Kidney tubule cell (primary cell): Measurements from ENCODE around the gene SLC4A2.

Experiments
- DNase-seq: peaks from one replicate; pipeline ENCODE4 v3.0.0-alpha.2; 2018; ENCODE audit warnings: low spot score

Gene SLC4A2

DNA sequence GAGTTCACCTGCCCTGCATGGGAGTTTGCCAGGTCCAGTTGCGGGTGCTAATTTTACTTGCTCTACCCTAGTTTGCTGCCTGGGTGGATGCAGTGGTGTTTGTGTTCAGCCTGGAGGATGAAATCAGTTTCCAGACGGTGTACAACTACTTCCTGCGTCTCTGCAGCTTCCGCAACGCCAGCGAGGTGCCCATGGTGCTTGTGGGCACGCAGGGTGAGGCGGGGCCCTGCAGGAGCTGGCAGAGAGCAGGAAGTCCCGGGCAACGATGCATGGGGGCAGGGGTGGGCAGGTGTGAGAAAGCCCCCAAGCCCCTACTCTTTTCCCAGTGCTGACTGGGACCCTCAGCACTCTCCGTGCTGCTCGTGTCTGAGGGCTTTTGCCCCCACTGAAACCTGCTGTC is 58.2 kb downstream of the SLC4A2 start:
- DNase-seq: no peak

DNA sequence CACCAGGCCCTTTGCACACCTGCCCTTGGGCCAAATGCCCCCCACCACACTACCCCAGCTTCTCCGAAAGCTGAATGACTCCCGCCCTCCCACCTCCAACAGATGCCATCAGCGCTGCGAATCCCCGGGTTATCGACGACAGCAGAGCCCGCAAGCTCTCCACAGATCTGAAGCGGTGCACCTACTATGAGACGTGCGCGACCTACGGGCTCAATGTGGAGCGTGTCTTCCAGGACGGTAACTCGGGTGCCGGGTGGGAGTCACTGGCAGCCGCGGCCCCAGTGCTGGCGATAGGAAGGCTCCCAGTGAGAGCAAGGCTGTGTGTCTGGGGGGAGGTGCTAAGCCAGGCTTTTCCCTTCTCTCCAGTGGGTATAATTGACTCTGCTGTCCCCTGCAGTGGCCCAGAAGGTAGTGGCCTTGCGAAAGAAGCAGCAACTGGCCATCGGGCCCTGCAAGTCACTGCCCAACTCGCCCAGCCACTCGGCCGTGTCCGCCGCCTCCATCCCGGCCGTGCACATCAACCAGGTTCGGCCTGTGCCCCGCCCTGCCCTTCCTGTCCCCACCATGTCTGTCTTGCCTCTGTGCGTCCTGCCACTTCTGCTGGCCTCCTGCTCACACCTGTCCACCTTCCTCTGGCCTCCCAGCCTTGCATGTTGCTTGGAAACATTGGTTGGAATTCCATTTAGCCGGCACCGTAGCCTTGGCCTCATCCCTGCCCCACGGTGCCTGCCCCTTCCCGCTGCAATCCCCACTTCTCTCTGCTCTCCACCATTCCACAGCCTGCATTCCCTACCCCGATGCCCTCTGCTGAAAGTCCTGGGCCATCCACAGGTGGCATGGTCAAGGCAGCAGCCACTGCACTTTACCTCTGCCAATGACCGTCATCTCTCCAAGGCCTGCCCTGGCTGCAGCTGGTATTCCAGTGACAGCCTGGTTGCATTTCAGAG is 59.0 kb downstream of the SLC4A2 start:
- no peak for DNase-seq

DNA sequence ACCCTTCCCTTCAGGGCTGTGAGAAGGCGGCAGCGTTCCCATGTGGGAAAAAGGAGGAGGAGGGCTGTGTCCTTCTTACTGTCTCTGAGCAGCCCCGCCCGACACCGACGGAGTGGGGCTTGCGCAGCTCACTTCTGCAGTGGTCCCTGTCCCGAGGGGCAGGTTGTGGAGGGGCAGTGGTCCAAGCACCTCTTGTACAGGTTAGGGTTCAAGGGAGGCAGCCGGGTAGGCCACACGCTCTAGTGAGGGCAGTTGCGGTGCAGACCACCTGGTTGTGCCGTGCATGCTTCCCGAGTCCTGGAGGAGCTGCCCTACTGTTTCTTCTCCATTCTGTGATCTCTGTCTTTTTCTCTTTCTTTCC is 59.6 kb downstream of the SLC4A2 start:
- no peak for DNase-seq

DNA sequence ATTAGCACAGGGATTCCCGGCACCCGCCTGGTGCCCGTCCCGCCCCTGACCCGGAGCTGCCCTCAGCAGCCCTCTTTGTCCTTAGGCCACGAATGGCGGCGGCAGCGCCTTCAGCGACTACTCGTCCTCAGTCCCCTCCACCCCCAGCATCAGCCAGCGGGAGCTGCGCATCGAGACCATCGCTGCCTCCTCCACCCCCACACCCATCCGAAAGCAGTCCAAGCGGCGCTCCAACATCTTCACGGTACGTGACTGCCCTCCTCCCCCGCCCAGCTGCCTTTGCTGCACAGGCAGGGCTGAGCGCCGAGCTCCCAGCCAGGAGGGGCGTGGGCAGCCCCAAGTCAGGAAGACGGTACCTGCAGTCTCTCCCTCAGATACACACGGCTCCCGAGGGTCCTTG is 60.5 kb downstream of the SLC4A2 start:
- DNase-seq: no peak

- no peak for DNase-seq
Measured at GRCh38 chr7:151120896-151121295, 61.5 kb downstream of the SLC4A2 start.

DNA sequence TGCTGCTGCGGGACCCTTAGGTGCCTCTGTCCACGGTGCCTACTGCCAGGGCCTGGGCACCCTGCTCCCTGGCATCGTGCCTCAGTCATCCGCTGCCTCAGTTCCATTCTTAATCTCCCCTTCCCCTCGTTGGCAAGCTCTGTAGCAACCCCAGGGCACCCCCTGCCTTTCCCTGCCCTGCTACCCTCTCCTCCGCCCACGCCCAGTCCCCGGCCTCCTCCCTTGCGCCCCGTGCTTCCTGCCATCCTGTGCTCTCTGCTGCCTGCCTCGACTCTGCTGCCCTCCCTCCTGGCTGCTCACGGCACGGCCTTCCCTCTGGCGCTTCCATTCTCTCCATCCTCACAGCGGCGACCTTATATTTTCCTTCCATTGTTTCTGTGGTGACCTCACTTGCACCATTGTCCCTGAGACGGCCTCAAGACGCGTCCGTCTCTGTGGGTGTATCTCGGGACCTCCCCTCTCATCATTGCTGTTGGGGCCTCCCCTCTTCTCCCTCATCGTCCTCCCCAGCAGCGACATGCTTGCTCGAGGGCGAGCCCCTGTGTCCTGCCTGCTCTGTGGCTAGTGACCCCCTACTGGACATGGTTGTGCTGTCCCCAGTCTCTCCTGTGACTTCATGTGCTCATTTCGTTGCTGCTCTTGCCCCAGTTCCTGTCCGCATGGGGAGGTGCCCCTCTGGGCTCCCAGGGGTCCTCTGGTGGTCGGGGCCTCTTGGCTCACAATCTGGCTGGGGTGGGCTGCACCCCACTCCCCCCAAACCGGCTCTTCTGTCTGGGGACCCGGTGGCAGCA is 62.2 kb downstream of the SLC4A2 start:
- no peak for DNase-seq

GRCh38 chr7:151122276-151122675 is 62.9 kb downstream of the SLC4A2 start:
- DNase-seq: no peak

GRCh38 chr7:151122796-151123157 is 63.4 kb downstream of the SLC4A2 start:
- no peak for DNase-seq

DNA sequence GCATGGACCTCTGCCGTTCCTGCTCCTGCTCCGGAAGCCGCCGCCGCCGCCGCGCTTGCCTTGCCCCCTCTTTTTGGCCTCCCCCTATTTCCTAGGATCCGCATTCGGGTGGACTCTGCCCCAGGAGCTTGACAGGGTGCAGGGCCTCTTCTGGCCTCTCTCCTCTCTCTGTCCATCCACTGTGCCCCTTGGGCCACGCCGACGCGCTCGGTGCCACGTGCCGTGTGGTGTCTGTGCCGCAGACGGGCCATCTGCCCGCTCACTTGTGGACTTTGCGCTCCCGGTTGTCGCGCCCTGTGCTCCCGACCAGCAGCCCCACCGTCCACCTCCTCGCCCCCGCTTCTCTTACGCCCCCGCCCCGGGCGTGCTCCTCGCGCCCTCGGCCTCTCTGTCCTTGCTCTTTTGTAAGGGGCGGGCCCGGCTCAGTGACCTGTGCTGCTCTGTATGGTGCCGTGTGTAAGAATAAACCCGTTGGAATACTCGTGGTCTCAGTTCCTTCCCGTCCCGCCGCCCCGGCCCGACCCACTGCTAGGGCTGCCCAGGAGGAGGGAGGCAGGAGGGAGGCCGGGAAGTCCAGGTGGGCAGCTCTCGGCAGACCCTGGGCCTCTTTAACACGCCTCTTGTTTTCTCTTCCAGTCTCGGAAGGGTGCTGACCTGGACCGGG is 63.9 kb downstream of the SLC4A2 start:
- DNase-seq: no peak

- peak; percentile 84 for DNase-seq
Measured at GRCh38 chr7:151123822-151124464, 64.6 kb downstream of the SLC4A2 start.

DNA sequence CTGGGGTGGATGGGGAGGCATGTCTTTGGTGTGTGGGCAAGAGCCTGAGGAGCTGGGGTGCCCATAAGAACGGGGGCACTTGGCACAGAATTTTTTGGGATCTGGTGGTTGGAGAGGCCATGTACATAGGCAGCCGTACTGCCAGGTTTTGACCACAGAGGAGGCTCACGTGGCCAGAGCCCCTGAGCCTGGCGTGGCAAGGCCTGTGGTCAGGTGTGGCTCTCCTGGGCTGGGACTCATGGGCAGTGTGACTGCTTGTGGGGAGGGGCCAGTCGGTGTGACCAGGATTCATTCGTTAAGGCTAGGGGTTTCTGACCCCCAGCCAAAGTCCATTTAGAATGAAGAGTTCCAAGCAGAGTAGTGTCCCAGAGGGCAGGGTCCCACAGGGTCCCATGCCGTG is 65.1 kb downstream of the SLC4A2 start:
- DNase-seq: no peak

- DNase-seq: no peak
Measured at GRCh38 chr7:151124899-151125399, 65.6 kb downstream of the SLC4A2 start.

- no peak for DNase-seq
Measured at GRCh38 chr7:151125470-151125845, 66.1 kb downstream of the SLC4A2 start.

- DNase-seq: no peak
Measured at GRCh38 chr7:151125846-151126481, 66.6 kb downstream of the SLC4A2 start.
